SU-DHL-6 (cell line): ENCODE measurements around the gene SSTR5.

Experiments used
- H2AFZ ChIP-seq: fragments of 200-600 bp; sonication (generic); 2 replicates; pipeline ENCODE4 v1.6.1; 2014; ENCODE audit warnings: low read depth, mild to moderate bottlenecking, moderate library complexity, mixed read lengths, antibody characterized with exemption, low read length; ENCODE audit not compliant: severe bottlenecking
- H3F3A ChIP-seq: fragments of 200-600 bp; shearing (Covaris generic); 2 replicates; pipeline ENCODE4 v1.6.0; 2016; ENCODE audit warnings: antibody characterized with exemption, mild to moderate bottlenecking; ENCODE audit not compliant: insufficient read depth
- H3K27ac ChIP-seq: fragments of 200-600 bp; sonication (generic); 2 replicates; pipeline ENCODE4 v1.5.1; 2016; ENCODE audit warnings: low read depth, mild to moderate bottlenecking, low read length, moderate library complexity, mixed read lengths
- H3K27me3 ChIP-seq: fragments of 200-600 bp; sonication (generic), shearing (Covaris generic); 2 replicates; pipeline ENCODE4 v1.6.0; 2014; ENCODE audit warnings: mild to moderate bottlenecking, low read length
- H3K36me3 ChIP-seq: fragments of 200-600 bp; sonication (generic); 2 replicates; pipeline ENCODE4 v1.6.1; 2014; ENCODE audit warnings: mild to moderate bottlenecking, low read length, mixed read lengths
- H3K4me2 ChIP-seq: fragments of 300-600, 200-600 bp; shearing (Covaris generic), sonication (generic); 2 replicates; pipeline ENCODE4 v1.6.0; 2014; ENCODE audit warnings: low read length, low read depth, mild to moderate bottlenecking; ENCODE audit not compliant: poor library complexity, severe bottlenecking
- H3K4me3 ChIP-seq: fragments of 200-600 bp; sonication (generic); 2 replicates; pipeline ENCODE4 v1.5.1; 2014; ENCODE audit warnings: antibody characterized with exemption, low read length, mild to moderate bottlenecking, mixed read lengths; ENCODE audit not compliant: insufficient read depth, poor library complexity, severe bottlenecking
- H3K79me2 ChIP-seq: fragments of 200-600 bp; sonication (generic); 2 replicates; pipeline ENCODE4 v1.6.1; 2014; ENCODE audit warnings: mild to moderate bottlenecking, low read length, moderate library complexity; ENCODE audit not compliant: insufficient read depth
- H3K9ac ChIP-seq: fragments of 200-600 bp; sonication (generic); 2 replicates; pipeline ENCODE4 v1.7.0; 2014; ENCODE audit warnings: mild to moderate bottlenecking, low read length
- H3K9me2 ChIP-seq: fragments of 200-600 bp; sonication (generic); replicated peaks from 2 replicates; pipeline ENCODE4 v1.6.1; 2014; ENCODE audit warnings: low read length; ENCODE audit not compliant: insufficient read depth
- H3K9me3 ChIP-seq: fragments of 200-600 bp; sonication (generic); 2 replicates; pipeline ENCODE4 v1.6.1; 2014; ENCODE audit warnings: low read length, mixed read lengths; ENCODE audit not compliant: insufficient read depth
- H4K20me1 ChIP-seq: fragments of 200-600 bp; sonication (generic); 2 replicates; pipeline ENCODE4 v1.6.1; 2014; ENCODE audit warnings: low read depth, mild to moderate bottlenecking, antibody characterized with exemption, low read length, moderate library complexity, mixed read lengths
- CTCF ChIP-seq: fragments of 200-600 bp; sonication (generic); IDR thresholded peaks from one replicate; pipeline ENCODE4 v1.5.1; 2017; ENCODE audit warnings: antibody characterized with exemption, mild to moderate bottlenecking, low read length, moderate library complexity; ENCODE audit not compliant: insufficient read depth, poor library complexity, severe bottlenecking
- EZH2phosphoT487 ChIP-seq: fragments of 200-600 bp; sonication (generic), shearing (Covaris generic); conservative IDR thresholded peaks from 2 replicates; pipeline ENCODE4 v1.6.1; 2018; ENCODE audit warnings: mild to moderate bottlenecking, antibody characterized with exemption, low read length, moderate library complexity, mixed read lengths

Gene SSTR5

GRCh38 chr16:1079341-1079740, 6.8 kb downstream of the SSTR5 start:
- no peak overlapping the region for H2AFZ ChIP-seq
- H3K4me2 ChIP-seq = no peak overlapping the region
- H3K27ac ChIP-seq = no peak overlapping the region
- TF ChIP-seq CTCF = no peak
- TF ChIP-seq EZH2phosphoT487 = no peak
- H3F3A ChIP-seq = no peaks in the 10 kb centered on the region
- H3K27me3 ChIP-seq = no peaks in the 10 kb centered on the region
- no peak overlapping the region for H3K9ac ChIP-seq
- no peaks in the 10 kb centered on the region for H3K9me2 ChIP-seq
- H4K20me1 ChIP-seq = no peaks in the 10 kb centered on the region
- no peaks in the 10 kb centered on the region for H3K36me3 ChIP-seq
- H3K4me3 ChIP-seq = no peak overlapping the region
- no peaks in the 10 kb centered on the region for H3K79me2 ChIP-seq
- H3K9me3 ChIP-seq = no peaks in the 10 kb centered on the region

DNA sequence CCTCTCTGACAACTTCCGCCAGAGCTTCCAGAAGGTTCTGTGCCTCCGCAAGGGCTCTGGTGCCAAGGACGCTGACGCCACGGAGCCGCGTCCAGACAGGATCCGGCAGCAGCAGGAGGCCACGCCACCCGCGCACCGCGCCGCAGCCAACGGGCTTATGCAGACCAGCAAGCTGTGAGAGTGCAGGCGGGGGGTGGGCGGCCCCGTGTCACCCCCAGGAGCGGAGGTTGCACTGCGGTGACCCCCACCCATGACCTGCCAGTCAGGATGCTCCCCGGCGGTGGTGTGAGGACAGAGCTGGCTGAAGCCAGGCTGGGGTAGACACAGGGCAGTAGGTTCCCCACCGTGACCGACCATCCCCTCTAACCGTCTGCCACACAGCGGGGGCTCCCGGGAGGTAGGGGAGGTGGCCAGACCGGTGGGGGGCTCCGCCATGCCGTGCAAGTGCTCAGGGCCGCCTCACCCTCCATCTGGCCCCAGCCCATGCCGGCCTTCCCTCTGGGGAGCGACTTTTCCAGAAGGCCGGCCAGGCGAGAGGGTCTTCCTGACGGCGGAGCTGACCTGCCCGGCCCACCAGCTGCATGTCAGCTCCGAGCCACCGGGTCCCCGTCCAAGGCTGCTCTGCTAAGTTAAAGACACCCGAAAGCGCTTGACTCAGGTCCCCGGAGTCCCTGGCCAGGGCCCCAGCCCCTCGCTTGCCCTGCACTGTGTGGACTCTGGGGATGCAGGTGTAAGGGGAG, 7.4 kb downstream of the SSTR5 start:
- Histone ChIP-seq H3K4me2 (no peak overlapping the region), H3K36me3 (no peaks in the 10 kb centered on the region), H3K9me2 (no peaks in the 10 kb centered on the region), H2AFZ (no peak overlapping the region), H4K20me1 (no peaks in the 10 kb centered on the region), H3K4me3 (no peak overlapping the region), H3K9me3 (no peaks in the 10 kb centered on the region), H3F3A (no peaks in the 10 kb centered on the region), H3K27me3 (no peaks in the 10 kb centered on the region), H3K79me2 (no peaks in the 10 kb centered on the region), H3K27ac (no peak overlapping the region), H3K9ac (no peak overlapping the region)
- TF ChIP-seq CTCF (no peak), EZH2phosphoT487 (no peak)

DNA sequence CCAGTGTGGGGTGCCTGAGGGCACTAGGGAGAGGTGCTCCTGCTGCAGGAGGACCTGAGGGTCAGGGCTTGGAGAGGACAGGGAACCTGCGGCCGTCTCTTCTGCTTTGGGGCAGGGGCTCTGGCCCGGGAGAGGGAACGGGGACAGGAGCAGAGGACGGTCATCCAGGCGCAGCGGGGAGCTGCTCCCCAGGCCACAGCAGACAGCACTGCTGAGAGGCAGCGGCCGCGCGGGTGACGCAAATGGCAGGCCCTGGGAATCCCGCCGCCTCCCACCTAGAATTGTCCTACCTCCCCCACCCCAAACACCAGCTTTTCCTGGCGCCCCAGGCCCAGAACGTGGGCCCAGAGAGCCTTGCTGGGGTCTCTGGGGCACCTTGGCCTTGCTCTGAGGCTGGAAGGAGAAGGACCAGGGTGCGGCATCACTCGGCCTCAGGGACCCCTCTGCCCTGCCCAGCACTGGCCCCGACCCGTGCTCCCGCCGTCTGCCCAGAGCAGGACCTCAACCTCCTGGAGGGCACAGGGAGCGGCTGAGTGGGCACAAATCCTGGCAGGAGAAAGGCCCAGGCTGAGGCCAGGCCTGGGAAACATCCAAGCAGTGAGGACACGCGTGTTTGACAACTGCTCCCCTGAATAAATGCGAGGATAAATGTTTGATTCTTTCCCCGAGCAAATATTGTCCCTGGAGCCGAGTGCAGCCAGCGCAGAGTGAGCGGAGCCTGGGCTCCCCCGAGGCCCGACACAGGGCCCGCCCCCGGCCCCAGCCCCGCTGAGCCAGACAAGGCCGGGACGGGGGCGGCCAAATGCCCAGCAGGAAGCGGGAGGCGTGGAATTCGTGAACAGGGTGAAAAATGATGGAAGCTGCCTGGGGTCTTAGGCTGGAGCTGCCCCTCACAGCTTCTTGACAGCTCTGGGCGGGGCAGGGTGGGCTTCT, 8.5 kb downstream of the SSTR5 start:
- no peaks in the 10 kb centered on the region for H3K27me3 ChIP-seq
- TF ChIP-seq EZH2phosphoT487 = no peak
- H3K4me2 ChIP-seq = no peak overlapping the region
- H3K36me3 ChIP-seq = no peaks in the 10 kb centered on the region
- no peaks in the 10 kb centered on the region for H3K79me2 ChIP-seq
- H2AFZ ChIP-seq = no peak overlapping the region
- H4K20me1 ChIP-seq = no peaks in the 10 kb centered on the region
- no peaks in the 10 kb centered on the region for H3K9me3 ChIP-seq
- no peak overlapping the region for H3K27ac ChIP-seq
- no peak overlapping the region for H3K4me3 ChIP-seq
- H3F3A ChIP-seq = no peaks in the 10 kb centered on the region
- H3K9me2 ChIP-seq = no peaks in the 10 kb centered on the region
- H3K9ac ChIP-seq = no peak overlapping the region
